ENCODE data around the gene CEACAM6.
"Not testable (repeated sequence)": the region's sequence is repeated elsewhere in the genome, so short reads cannot be mapped to it uniquely, and the experiment has no call there.

The CEACAM6 gene

GRCh38 chr19:41746593-41747227 lies 8.6 kb upstream of the CEACAM6 start:
- peak; percentile 37 for DNase-seq (ENCODE audit: low read depth)

GRCh38 chr19:41748012-41748411 lies 7.3 kb upstream of the CEACAM6 start:
- DNase-seq (ENCODE audit: low read depth) = no peak

- not testable (repeated sequence) for DNase-seq (ENCODE audit: low read depth)
These were observed 4.8 kb upstream of the CEACAM6 start for GRCh38 chr19:41750248-41751134.

- DNase-seq (ENCODE audit: low read depth) = peak; percentile 72
These were observed 2.2 kb upstream of the CEACAM6 start for GRCh38 chr19:41753159-41753558.

- peak; percentile 51 for DNase-seq (ENCODE audit: low read depth)
These were observed 1.3 kb upstream of the CEACAM6 start for GRCh38 chr19:41753936-41754529.

- DNase-seq (ENCODE audit: low read depth) = no peak
These were observed 3.5 kb downstream of the CEACAM6 start for GRCh38 chr19:41758846-41759245.

GRCh38 chr19:41767115-41767514 lies 11.8 kb downstream of the CEACAM6 start:
- DNase-seq (ENCODE audit: low read depth) = no peak

GRCh38 chr19:41768105-41768504 lies 12.8 kb downstream of the CEACAM6 start:
- DNase-seq (ENCODE audit: low read depth) = not testable (repeated sequence)

- no peak for DNase-seq (ENCODE audit: low read depth)
These were observed 14.3 kb downstream of the CEACAM6 start for GRCh38 chr19:41769608-41770007.

GRCh38 chr19:41771410-41771809 lies 16.1 kb downstream of the CEACAM6 start:
- no peak for DNase-seq (ENCODE audit: low read depth)

GRCh38 chr19:41774515-41774980 lies 19.2 kb downstream of the CEACAM6 start:
- DNase-seq (ENCODE audit: low read depth) = peak; percentile 8

GRCh38 chr19:41776700-41777099 lies 21.4 kb downstream of the CEACAM6 start:
- no peak for DNase-seq (ENCODE audit: low read depth)

GRCh38 chr19:41783612-41784011 lies 28.3 kb downstream of the CEACAM6 start:
- DNase-seq (ENCODE audit: low read depth) = no peak

- no peak for DNase-seq (ENCODE audit: low read depth)
These were observed 29.0 kb downstream of the CEACAM6 start for GRCh38 chr19:41784312-41784711.

GRCh38 chr19:41784743-41785142 lies 29.4 kb downstream of the CEACAM6 start:
- DNase-seq (ENCODE audit: low read depth) = no peak

GRCh38 chr19:41785653-41786052 lies 30.3 kb downstream of the CEACAM6 start:
- DNase-seq (ENCODE audit: low read depth) = peak; percentile 54

GRCh38 chr19:41787055-41787454 lies 31.7 kb downstream of the CEACAM6 start:
- no peak for DNase-seq (ENCODE audit: low read depth)

GRCh38 chr19:41788518-41788917 lies 33.2 kb downstream of the CEACAM6 start:
- not testable (repeated sequence) for DNase-seq (ENCODE audit: low read depth)

- not testable (repeated sequence) for DNase-seq (ENCODE audit: low read depth)
These were observed 33.7 kb downstream of the CEACAM6 start for GRCh38 chr19:41789053-41789452.

- DNase-seq (ENCODE audit: low read depth) = peak; percentile 48
These were observed 37.4 kb downstream of the CEACAM6 start for GRCh38 chr19:41792513-41793413.

GRCh38 chr19:41793414-41793727 lies 38.0 kb downstream of the CEACAM6 start:
- DNase-seq (ENCODE audit: low read depth) = no peak

- peak; percentile 35 for DNase-seq (ENCODE audit: low read depth)
These were observed 39.7 kb downstream of the CEACAM6 start for GRCh38 chr19:41795031-41795461.
